Ovary (tissue), 9 donors: ENCODE data around the gene SCYGR3. TPM values are rescaled to one million over a fixed set of nuclear protein-coding genes. Genes with fewer than 3 reads are reported as not detected.

Source experiments
- DNase-seq, 5 donors: peaks; one replicate each; pipeline ENCODE4 v3.0.0-alpha.2; 2019 to 2020
- H3K27ac ChIP-seq, 2 donors: fragments of 200-600 bp; one replicate each; pipeline versions ENCODE4 v1.5.1 to v1.8.0; 2019 to 2022
- H3K27me3 ChIP-seq: fragments of 200-600 bp; one replicate; pipeline ENCODE4 v1.8.0; 2022
- H3K36me3 ChIP-seq: fragments of 200-600 bp; sonication (generic); one replicate; pipeline ENCODE4 v1.5.1; 2019
- H3K4me1 ChIP-seq: one replicate; pipeline ENCODE4 v1.8.1; 2013; ENCODE audit warnings: mild to moderate bottlenecking, moderate library complexity; ENCODE audit not compliant: insufficient read depth
- H3K4me3 ChIP-seq: fragments of 200-600 bp; sonication (generic); one replicate; pipeline ENCODE4 v1.5.1; 2017
- H3K9me3 ChIP-seq, 2 donors: fragments of 200-600 bp in 1 of 2; sonication (generic) in 1 of 2; one replicate each; pipeline versions ENCODE4 v1.5.1 to v1.8.1; 2013 to 2019; ENCODE audit warnings: mild to moderate bottlenecking in 1 of 2, moderate library complexity in 1 of 2
- CTCF ChIP-seq, 3 donors: fragments of 450-650 bp in 2 of 3; fragments of 200-600 bp in 1 of 3; IDR thresholded peaks; one replicate each; pipeline versions ENCODE4 v1.5.1 to v1.8.0; 2016 to 2022; ENCODE audit warnings: antibody characterized with exemption in 3 of 3, mild to moderate bottlenecking in 1 of 3
- EP300 ChIP-seq: sonication (generic); formaldehyde crosslinking; IDR thresholded peaks from one replicate; pipeline ENCODE4 v1.6.1; 2017; ENCODE audit warnings: antibody characterized with exemption
- POLR2A ChIP-seq: fragments of 450-650 bp; IDR thresholded peaks from one replicate; pipeline ENCODE4 v1.6.1; 2017; ENCODE audit warnings: antibody characterized with exemption, mild to moderate bottlenecking, moderate library complexity
- WGBS, 3 donors: extraction: QIAGEN DNeasy Blood & Tissue Kit in 1 of 3; methylation state at CpG; one replicate each; pipeline versions ENCODE4 v1.1.5 to v1.1.7; 2013 to 2017; 5-methylcytosine and 5-hydroxymethylcytosine counted together
- intact Hi-C, 4 donors: fragments of 100-400 bp; cut with DNase I; formaldehyde crosslinking; loops; one replicate each; pipeline versions ENCODE4 v1.11.0 to v1.15.1; 2022 to 2023
- polyA plus RNA-seq, 2 donors: library from polyadenylated mRNA; stranded (reverse); fragments of 200-250 nt in 1 of 2; fragments of 350-450 nt in 1 of 2; fragmentation: Illumina TruSeq in 1 of 2; extraction: RNeasy Lipid Tissue Mini Kit (QIAGEN cat#74804) in 1 of 2; gene quantifications; one replicate each; pipeline ENCODE4 v1.2.3, GENCODE V29; 2013 to 2014
- total RNA-seq, 7 donors: library from RNA; depleted of rRNA in 2 of 7; stranded (reverse); fragments of >200 nt in 2 of 7; fragmentation: NEBNext Ultra II Directional in 3 of 7; extraction: Animal tissue kit (Norgen Biotek cat#: 25700) in 3 of 7; gene quantifications; one replicate each; pipeline versions ENCODE4 v1.1.0 to v1.2.4, GENCODE V29; 2016 to 2023
- donor health status: DM: no; HTN: no; CAD: no; lungs with moderate emphysema.
- donor health status: DM: no; HTN: no; CAD: no.
- donor health status: Bipolar disorder and iron deficiency.
- donor health status: DM: yes; HTN: yes; CAD: no.
- donor health status: DM: no; HTN: no; CAD: no.
- donor health status: DM: yes; HTN: yes; CAD: no.

SCYGR3 gene
- total and polyA plus RNA-seq, 9 donors: not detected

- no peak for TF ChIP-seq CTCF (IDR thresholded peaks at IDR 0.05)
- no peak for TF ChIP-seq POLR2A
- 84 to 91% (median 88%) methylated on average over 11 of the region's 11 CpGs for WGBS, 3 donors
- Histone ChIP-seq H3K4me1 (peaks cover 5% of the 10 kb centered on the region), H3K27ac (no peak overlapping the region), H3K4me3 (no peak overlapping the region), H3K27me3 (no peaks in the 10 kb centered on the region), H3K36me3 (no peaks in the 10 kb centered on the region), H3K9me3 (no peaks in the 10 kb centered on the region)
- intact Hi-C loops: no loop called here
- no peak for DNase-seq
These were observed 1.9 kb downstream of the SCYGR3 start for GRCh38 chr2:227612546-227613271.

- Histone ChIP-seq H3K4me3 (no peak overlapping the region), H3K36me3 (no peaks in the 10 kb centered on the region), H3K4me1 (no peaks in the 10 kb centered on the region), H3K27ac (no peak overlapping the region), H3K9me3 (no peaks in the 10 kb centered on the region), H3K27me3 (no peaks in the 10 kb centered on the region)
- TF ChIP-seq POLR2A (no peak), EP300 (no peak), CTCF (IDR thresholded peaks at IDR 0.05) (no peak)
- intact Hi-C loops: no loop called here
- 85 to 91% (median 86%) methylated on average over 2 of the region's 2 CpGs for WGBS, 3 donors
- DNase-seq: no peak
These were observed 4.5 kb downstream of the SCYGR3 start for GRCh38 chr2:227610123-227610522.

GRCh38 chr2:227608561-227609338 is 5.9 kb downstream of the SCYGR3 start:
- H3K4me1 ChIP-seq: no peaks in the 10 kb centered on the region
- H3K4me3 ChIP-seq: no peak overlapping the region
- no peaks in the 10 kb centered on the region for H3K36me3 ChIP-seq
- 81 to 85% (median 85%) methylated on average over 16 of the region's 16 CpGs for whole genome bisulfite sequencing, 3 donors
- no peaks in the 10 kb centered on the region for H3K27me3 ChIP-seq
- TF ChIP-seq POLR2A (no peak), EP300 (no peak), CTCF (IDR thresholded peaks at IDR 0.05) (no peak)
- no peaks in the 10 kb centered on the region for H3K9me3 ChIP-seq
- no peak overlapping the region for H3K27ac ChIP-seq
- intact Hi-C loops: no loop called here
- DNase-seq: no peak

- no peak overlapping the region for H3K4me3 ChIP-seq
- no peak for TF ChIP-seq EP300
- TF ChIP-seq CTCF (IDR thresholded peaks at IDR 0.05): no peak
- no peak for TF ChIP-seq POLR2A
- no peak overlapping the region for H3K27ac ChIP-seq
- no peaks in the 10 kb centered on the region for H3K4me1 ChIP-seq
- no peaks in the 10 kb centered on the region for H3K27me3 ChIP-seq
- H3K9me3 ChIP-seq: no peaks in the 10 kb centered on the region
- DNase-seq: no peak
- intact Hi-C loops: no loop called here
- 36 to 62% (median 51%) methylated on average over 3 of the region's 3 CpGs for WGBS, 3 donors
- H3K36me3 ChIP-seq: no peaks in the 10 kb centered on the region
These were observed 6.7 kb downstream of the SCYGR3 start for GRCh38 chr2:227607941-227608340.
